A673 (cell line): ENCODE data around the gene COQ7. TPM values are rescaled to one million over a fixed set of nuclear protein-coding genes. Genes with fewer than 3 reads are reported as not detected.
A peak's percentile ranks its signal among the peaks of the same experiment; 100 is the strongest.

Source experiments
- BruUV-seq: library from RNA; stranded (reverse); fragments of 400-500 nt; replicated peaks from 2 replicates; lab custom pipeline; 2021; lab: Mats Ljungman, UMichigan
- CTCF ChIA-PET: fragments of 300-600 bp; sonication (Branson Sonifier 250); formaldehyde crosslinking; loops from one replicate; lab custom pipeline; 2022; ENCODE audit warnings: antibody characterized with exemption; lab: Charles Lee
- POLR2A ChIA-PET: fragments of 300-600 bp; sonication (Branson Sonifier 250); formaldehyde crosslinking; loops from one replicate; lab custom pipeline; 2022; ENCODE audit warnings: antibody characterized with exemption; ENCODE audit not compliant: low non-redundant PET; lab: Charles Lee
- DNase-seq: peaks from one replicate; pipeline ENCODE4 v3.0.0-alpha.2; 2015; ENCODE audit warnings: low spot score
- H3K27ac ChIP-seq: fragments of 200-600 bp; sonication (generic); 2 replicates; pipeline ENCODE4 v1.5.1; 2016; ENCODE audit warnings: mixed run types, low read depth, mild to moderate bottlenecking, mixed read lengths, antibody characterized with exemption, low read length; ENCODE audit not compliant: poor library complexity, severe bottlenecking
- H3K27me3 ChIP-seq: fragments of 200-600 bp; sonication (generic); replicated peaks from 2 replicates; pipeline ENCODE4 v1.6.1; 2017; ENCODE audit warnings: mixed run types, low read depth, mild to moderate bottlenecking, mixed read lengths, antibody characterized with exemption, low read length; ENCODE audit not compliant: insufficient read depth, poor library complexity
- H3K36me3 ChIP-seq: fragments of 200-600 bp; sonication (generic); 2 replicates; pipeline ENCODE4 v1.6.1; 2016; ENCODE audit warnings: mixed run types, mild to moderate bottlenecking, mixed read lengths, antibody characterized with exemption, low read length; ENCODE audit not compliant: insufficient read depth, poor library complexity, severe bottlenecking
- H3K4me1 ChIP-seq: fragments of 200-600 bp; sonication (generic); 2 replicates; pipeline ENCODE4 v1.6.1; 2017; ENCODE audit warnings: mixed run types, mild to moderate bottlenecking, mixed read lengths, antibody characterized with exemption, low read length; ENCODE audit not compliant: insufficient read depth, poor library complexity, severe bottlenecking
- H3K4me3 ChIP-seq: fragments of 200-600 bp; sonication (generic); 2 replicates; pipeline ENCODE4 v1.5.1; 2016; ENCODE audit warnings: low read depth, mixed run types, mild to moderate bottlenecking, mixed read lengths, low read length; ENCODE audit not compliant: poor library complexity, severe bottlenecking
- H3K9me3 ChIP-seq: fragments of 200-600 bp; sonication (generic); 2 replicates; pipeline ENCODE4 v1.6.1; 2016; ENCODE audit warnings: mixed run types, low read depth, mild to moderate bottlenecking, mixed read lengths, antibody characterized with exemption, low read length; ENCODE audit not compliant: poor library complexity, severe bottlenecking
- EZH2 ChIP-seq: fragments of 200-600 bp; sonication (generic); IDR thresholded peaks from 2 replicates; pipeline ENCODE4 v1.6.1; 2017; ENCODE audit warnings: borderline replicate concordance, low read depth, mild to moderate bottlenecking, mixed read lengths, antibody characterized with exemption, low read length; ENCODE audit not compliant: poor library complexity, severe bottlenecking
- intact Hi-C: fragments of 100-400 bp; cut with micrococcal nuclease; formaldehyde crosslinking; loops from one replicate; pipeline ENCODE4 v1.10.0; 2022; ENCODE audit not compliant: unreplicated experiment
- total RNA-seq: library from RNA; stranded (reverse); gene quantifications from 2 replicates; pipeline ENCODE4 v1.2.3, GENCODE V29; 2021
- TF ChIP-seq, protein P1 (sequence below): fragments of 300-800, 200-600 bp; sonication (generic); conservative IDR thresholded peaks from 2 replicates; pipeline ENCODE4 v1.5.1; 2017; ENCODE audit warnings: low read depth, mild to moderate bottlenecking, antibody characterized with exemption, low read length, moderate library complexity, mixed read lengths

The COQ7 gene
- total RNA-seq, 1 experiment from 2014 or later, result 24.3 TPM

DNA sequence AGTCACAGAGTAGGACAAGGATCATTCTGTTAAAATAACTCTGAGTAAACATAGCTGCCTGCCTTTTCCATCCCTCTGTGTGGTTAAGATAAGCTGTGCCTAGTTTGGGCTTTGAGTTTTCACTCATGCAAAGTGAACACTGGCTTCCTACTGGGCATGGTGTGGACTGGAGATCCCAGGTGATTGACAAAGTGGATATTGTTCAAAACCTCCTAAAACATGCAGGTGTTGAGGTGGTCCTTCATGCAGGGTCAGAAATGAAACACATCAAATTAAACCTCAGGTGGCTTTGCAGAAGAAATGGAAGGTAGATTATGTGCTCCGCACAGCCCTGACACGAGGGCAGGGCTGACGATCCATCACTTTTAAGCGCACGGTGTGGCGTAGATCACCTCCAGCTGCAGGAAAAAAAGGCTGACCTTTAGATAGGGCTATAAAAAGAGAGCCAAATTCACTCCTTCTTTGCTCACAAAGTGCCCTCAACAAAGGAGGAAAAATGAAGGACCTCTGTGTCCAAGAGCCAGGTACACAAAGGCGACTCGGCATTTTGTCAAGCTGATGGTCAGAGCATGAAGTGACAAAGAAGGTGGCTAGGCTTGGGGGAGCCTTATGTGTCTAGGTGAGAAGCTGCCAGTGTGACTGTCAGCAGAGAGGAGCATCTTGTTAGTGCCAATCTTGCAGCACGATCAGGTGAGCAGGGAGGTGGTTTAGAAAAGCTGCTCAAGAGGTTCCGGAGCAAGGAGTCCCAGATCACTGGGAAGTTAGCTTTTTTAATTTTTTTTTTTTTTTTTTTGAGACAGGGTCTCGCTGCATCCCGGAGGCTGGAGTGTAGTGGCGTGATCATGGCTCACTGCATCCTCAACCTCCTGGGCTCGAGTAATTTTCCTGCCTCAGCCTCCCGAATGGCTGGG lies 26.5 kb downstream of the COQ7 start:
- H3K36me3 ChIP-seq, result no peaks in the 10 kb centered on the region
- no peaks in the 10 kb centered on the region for H3K4me1 ChIP-seq
- H3K9me3 ChIP-seq, result no peaks in the 10 kb centered on the region
- no peak overlapping the region for H3K27ac ChIP-seq
- intact Hi-C loops, result no loop called here
- TF ChIP-seq EZH2, result no peak
- TF ChIP-seq, protein P1, sequence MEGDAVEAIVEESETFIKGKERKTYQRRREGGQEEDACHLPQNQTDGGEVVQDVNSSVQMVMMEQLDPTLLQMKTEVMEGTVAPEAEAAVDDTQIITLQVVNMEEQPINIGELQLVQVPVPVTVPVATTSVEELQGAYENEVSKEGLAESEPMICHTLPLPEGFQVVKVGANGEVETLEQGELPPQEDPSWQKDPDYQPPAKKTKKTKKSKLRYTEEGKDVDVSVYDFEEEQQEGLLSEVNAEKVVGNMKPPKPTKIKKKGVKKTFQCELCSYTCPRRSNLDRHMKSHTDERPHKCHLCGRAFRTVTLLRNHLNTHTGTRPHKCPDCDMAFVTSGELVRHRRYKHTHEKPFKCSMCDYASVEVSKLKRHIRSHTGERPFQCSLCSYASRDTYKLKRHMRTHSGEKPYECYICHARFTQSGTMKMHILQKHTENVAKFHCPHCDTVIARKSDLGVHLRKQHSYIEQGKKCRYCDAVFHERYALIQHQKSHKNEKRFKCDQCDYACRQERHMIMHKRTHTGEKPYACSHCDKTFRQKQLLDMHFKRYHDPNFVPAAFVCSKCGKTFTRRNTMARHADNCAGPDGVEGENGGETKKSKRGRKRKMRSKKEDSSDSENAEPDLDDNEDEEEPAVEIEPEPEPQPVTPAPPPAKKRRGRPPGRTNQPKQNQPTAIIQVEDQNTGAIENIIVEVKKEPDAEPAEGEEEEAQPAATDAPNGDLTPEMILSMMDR, result no peak
- H3K27me3 ChIP-seq, result no peaks in the 10 kb centered on the region
- no peak for DNase-seq
- H3K4me3 ChIP-seq, result no peak overlapping the region
- BruUV-seq, result no TSS peak
- ChIA-PET POLR2A (interaction anchor here (0.7 kb wide), 1 partner anchor 370 kb away, joined by 10 read pairs; no protein-coding TSS in a partner anchor), CTCF (interaction anchor here (0.6 kb wide), 1 partner anchor 195 kb away, joined by 3 read pairs; no protein-coding TSS in a partner anchor)

DNA sequence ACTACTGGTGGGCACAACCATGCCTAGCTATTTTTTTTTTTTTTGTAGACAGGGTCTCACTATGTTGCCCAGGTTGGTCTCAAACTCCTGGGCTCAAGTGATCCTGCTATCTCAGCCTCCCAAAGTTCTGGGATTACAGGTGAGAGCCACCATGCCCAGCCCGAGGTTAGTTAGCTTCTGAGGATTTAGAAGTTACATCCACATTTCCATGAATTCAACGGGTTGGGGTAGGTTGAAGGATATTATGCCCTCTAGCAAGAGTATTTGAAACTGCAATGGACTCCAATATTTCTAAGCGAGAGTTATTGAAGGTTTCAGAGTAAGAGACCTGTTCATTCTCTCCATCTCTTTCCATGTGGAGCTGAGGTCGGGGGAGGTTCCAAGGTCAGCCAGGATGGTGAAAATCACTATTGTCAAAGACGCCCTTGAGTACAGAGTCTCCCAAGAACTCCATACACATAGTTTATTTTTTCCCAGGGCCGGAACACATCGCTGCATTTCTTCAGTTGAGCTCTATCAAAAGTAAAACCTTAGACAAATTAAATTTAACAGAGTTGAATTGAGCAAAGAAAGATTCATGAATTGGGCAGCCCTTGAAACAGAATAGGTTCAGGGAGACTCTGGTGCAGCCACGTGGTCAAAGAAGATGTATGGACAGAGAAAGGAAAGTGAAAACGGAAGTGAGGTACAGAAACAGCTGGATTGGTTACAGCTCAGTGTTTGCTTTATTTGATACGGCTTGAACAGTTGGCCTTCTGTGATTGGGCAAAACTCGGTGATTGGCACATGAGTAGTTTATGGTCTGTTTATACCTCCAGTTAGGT lies 27.3 kb downstream of the COQ7 start:
- DNase-seq, result no peak
- Histone ChIP-seq H3K9me3 (no peaks in the 10 kb centered on the region), H3K4me1 (no peaks in the 10 kb centered on the region), H3K4me3 (no peak overlapping the region), H3K27ac (no peak overlapping the region), H3K27me3 (no peaks in the 10 kb centered on the region), H3K36me3 (no peaks in the 10 kb centered on the region)
- intact Hi-C loops, result no loop called here
- POLR2A ChIA-PET, result interaction anchor here (0.7 kb wide), 1 partner anchor 369 kb away, joined by 10 read pairs; no protein-coding TSS in a partner anchor
- TF ChIP-seq EZH2, result no peak
- TF ChIP-seq, protein P1, result peak; percentile 36; the same call in 1 of the 2 replicates
- CTCF ChIA-PET, result interaction anchor here (0.6 kb wide), 1 partner anchor 406 kb away, joined by 6 read pairs; no protein-coding TSS in a partner anchor
- BruUV-seq, result no TSS peak

DNA sequence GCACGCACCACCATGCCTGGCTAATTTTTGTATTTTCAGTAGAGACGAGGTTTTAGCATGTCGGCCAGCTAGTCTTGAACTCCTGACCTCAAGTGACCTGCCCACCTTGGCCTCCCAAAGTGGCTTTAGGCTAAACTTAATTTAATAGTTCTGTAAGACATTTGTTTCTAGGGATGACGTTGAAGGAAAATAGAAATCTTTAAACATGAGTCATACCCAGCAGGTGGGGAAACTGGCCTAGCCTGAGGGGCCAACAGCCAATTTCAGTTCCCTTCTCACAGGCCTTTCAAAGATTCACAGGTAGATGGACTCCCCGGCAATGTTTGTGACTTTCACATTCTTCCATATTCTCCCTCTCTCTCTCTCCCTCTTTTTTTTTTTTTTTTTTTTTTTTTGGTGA lies 28.2 kb downstream of the COQ7 start:
- H3K4me1 ChIP-seq, result no peaks in the 10 kb centered on the region
- CTCF ChIA-PET, result no interaction called here
- H3K4me3 ChIP-seq, result no peak overlapping the region
- H3K36me3 ChIP-seq, result no peaks in the 10 kb centered on the region
- H3K9me3 ChIP-seq, result no peaks in the 10 kb centered on the region
- intact Hi-C loops, result no loop called here
- DNase-seq, result no peak
- BruUV-seq, result no TSS peak
- H3K27ac ChIP-seq, result no peak overlapping the region
- POLR2A ChIA-PET, result no interaction called here
- no peaks in the 10 kb centered on the region for H3K27me3 ChIP-seq
- TF ChIP-seq, protein P1, result no peak
- no peak for TF ChIP-seq EZH2
